Keratinocyte (primary cell): ENCODE results near the gene RAD23B. TPM values are rescaled to one million over a fixed set of nuclear protein-coding genes. Genes with fewer than 3 reads are reported as not detected.

Source experiments
- DNase-seq: peaks from one replicate; pipeline ENCODE4 v3.0.0-alpha.2; 2011; ENCODE audit warnings: low read depth, missing footprints, low spot score
- FAIRE-seq: peaks from 2 replicates; lab custom pipeline; 2011; peaks lifted over from hg19 to GRCh38; lab: Jason Lieb, UNC
- H2AFZ ChIP-seq: 2 replicates; pipeline ENCODE4 v1.6.0; 2012; ENCODE audit warnings: low read length, control low read depth, inconsistent platforms; ENCODE audit not compliant: control insufficient read depth
- H3K27ac ChIP-seq: 2 replicates; pipeline ENCODE4 v1.5.1; 2011; ENCODE audit warnings: low read length; ENCODE audit not compliant: control insufficient read depth, insufficient read depth
- H3K27me3 ChIP-seq: 3 replicates; pipeline ENCODE4 v1.6.0; 2011; ENCODE audit warnings: low read length; ENCODE audit not compliant: control insufficient read depth, insufficient read depth; ENCODE audit errors: extremely low read depth
- H3K36me3 ChIP-seq, 2 experiments: 2 replicates in 1 of 2; 3 replicates in 1 of 2; pipeline ENCODE4 v1.5.1; 2011; ENCODE audit warnings: low read length in 2 of 2, mild to moderate bottlenecking in 1 of 2; ENCODE audit not compliant: control insufficient read depth in 2 of 2, insufficient read depth in 2 of 2; ENCODE audit errors: extremely low read depth in 1 of 2
- H3K4me1 ChIP-seq: 3 replicates; pipeline ENCODE4 v1.5.1; 2011; ENCODE audit warnings: low read length; ENCODE audit not compliant: control insufficient read depth, insufficient read depth; ENCODE audit errors: extremely low read depth
- H3K4me2 ChIP-seq: 3 replicates; pipeline ENCODE4 v1.6.0; 2011; ENCODE audit warnings: low read depth, low read length; ENCODE audit not compliant: control insufficient read depth, insufficient read depth; ENCODE audit errors: extremely low read depth
- H3K4me3 ChIP-seq, 3 experiments: fragments of 200-600 bp in 1 of 3; sonication (generic) in 1 of 3; 2 replicates in 2 of 3; 3 replicates in 1 of 3; pipeline ENCODE4 v1.5.1; 2011 to 2016; ENCODE audit warnings: low read length in 3 of 3, mild to moderate bottlenecking in 3 of 3, control low read depth in 2 of 3, inconsistent platforms in 1 of 3, low read depth in 1 of 3, mixed read lengths in 1 of 3, mixed run types in 1 of 3, moderate library complexity in 1 of 3; ENCODE audit not compliant: control insufficient read depth in 2 of 3, insufficient read depth in 2 of 3; ENCODE audit errors: extremely low read depth in 1 of 3
- H3K79me2 ChIP-seq: 2 replicates; pipeline ENCODE4 v1.6.0; 2012; ENCODE audit warnings: low read length; ENCODE audit not compliant: control insufficient read depth, insufficient read depth
- H3K9ac ChIP-seq: 3 replicates; pipeline ENCODE4 v1.6.0; 2011; ENCODE audit warnings: low read length; ENCODE audit not compliant: control insufficient read depth, insufficient read depth; ENCODE audit errors: extremely low read depth
- H3K9me1 ChIP-seq: 3 replicates; pipeline ENCODE4 v1.6.0; 2011; ENCODE audit warnings: low read length; ENCODE audit not compliant: control insufficient read depth, insufficient read depth; ENCODE audit errors: extremely low read depth
- H3K9me3 ChIP-seq: 2 replicates; pipeline ENCODE4 v1.5.1; 2012; ENCODE audit warnings: low read depth, low read length; ENCODE audit not compliant: control insufficient read depth
- H4K20me1 ChIP-seq: 3 replicates; pipeline ENCODE4 v1.6.0; 2011; ENCODE audit warnings: low read length; ENCODE audit not compliant: control insufficient read depth, insufficient read depth; ENCODE audit errors: extremely low read depth
- EZH2 ChIP-seq: IDR thresholded peaks from one replicate; pipeline ENCODE4 v1.6.1; 2012; ENCODE audit warnings: inconsistent platforms, mild to moderate bottlenecking, low read length, moderate library complexity
- dilution Hi-C: fragments of 300-500 bp; cut with MboI; formaldehyde crosslinking; loops from one replicate; pipeline ENCODE4 v1.7.0; 2020; ENCODE audit warnings: low sequenced_read_pairs; ENCODE audit not compliant: extremely low pct_ligation_motif_present
- polyA plus RNA-seq, 5 experiments: library from polyadenylated mRNA; depleted of rRNA in 3 of 5; stranded (reverse) in 3 of 5; stranded (forward) in 1 of 5; unstranded in 1 of 5; fragments of >200 nt; gene quantifications; 1 replicate in 1 of 5; 2 replicates in 3 of 5; 3 replicates in 1 of 5; pipeline versions ENCODE4 v1.2.1 to v1.2.3, GENCODE V29; 2011 to 2012; ENCODE audit warnings: missing spikeins in 2 of 5, low read depth in 1 of 5, low replicate concordance in 1 of 5
- TF ChIP-seq, protein P1 (sequence below), 3 experiments: IDR thresholded peaks in 1 of 3; conservative IDR thresholded peaks in 1 of 3; optimal IDR thresholded peaks in 1 of 3; 2 replicates in 2 of 3; 3 replicates in 1 of 3; pipeline versions ENCODE3 to v1.5.1; 2011; ENCODE audit warnings: low read length in 3 of 3, mild to moderate bottlenecking in 3 of 3, moderate library complexity in 2 of 3, control low read depth in 1 of 3, inconsistent platforms in 1 of 3; ENCODE audit not compliant: insufficient read depth in 2 of 3; ENCODE audit errors: extremely low read depth in 1 of 3

RAD23B gene
- polyA plus RNA-seq, 1 donor (not counting 4 experiments of a cell fraction or from before 2014, with no cell fraction given) = 168 TPM

GRCh38 chr9:107333363-107333762, 50.3 kb downstream of the RAD23B start:
- Histone ChIP-seq H3K79me2 (peaks cover 5% of the 10 kb centered on the region), H3K4me3 (no peak overlapping the region), H2AFZ (no peak overlapping the region), H3K27ac (no peak overlapping the region), H3K9me3 (no peaks in the 10 kb centered on the region), H3K4me1 (peaks cover 25% of the 10 kb centered on the region), H3K4me2 (no peak overlapping the region), H3K36me3 (peaks cover 22 to 23% of the 10 kb centered on the region in 2 experiments), H3K9ac (no peak overlapping the region), H3K27me3 (no peaks in the 10 kb centered on the region), H4K20me1 (peaks cover 13% of the 10 kb centered on the region), H3K9me1 (peaks cover 8% of the 10 kb centered on the region)
- TF ChIP-seq EZH2 = no peak
- TF ChIP-seq, protein P1, sequence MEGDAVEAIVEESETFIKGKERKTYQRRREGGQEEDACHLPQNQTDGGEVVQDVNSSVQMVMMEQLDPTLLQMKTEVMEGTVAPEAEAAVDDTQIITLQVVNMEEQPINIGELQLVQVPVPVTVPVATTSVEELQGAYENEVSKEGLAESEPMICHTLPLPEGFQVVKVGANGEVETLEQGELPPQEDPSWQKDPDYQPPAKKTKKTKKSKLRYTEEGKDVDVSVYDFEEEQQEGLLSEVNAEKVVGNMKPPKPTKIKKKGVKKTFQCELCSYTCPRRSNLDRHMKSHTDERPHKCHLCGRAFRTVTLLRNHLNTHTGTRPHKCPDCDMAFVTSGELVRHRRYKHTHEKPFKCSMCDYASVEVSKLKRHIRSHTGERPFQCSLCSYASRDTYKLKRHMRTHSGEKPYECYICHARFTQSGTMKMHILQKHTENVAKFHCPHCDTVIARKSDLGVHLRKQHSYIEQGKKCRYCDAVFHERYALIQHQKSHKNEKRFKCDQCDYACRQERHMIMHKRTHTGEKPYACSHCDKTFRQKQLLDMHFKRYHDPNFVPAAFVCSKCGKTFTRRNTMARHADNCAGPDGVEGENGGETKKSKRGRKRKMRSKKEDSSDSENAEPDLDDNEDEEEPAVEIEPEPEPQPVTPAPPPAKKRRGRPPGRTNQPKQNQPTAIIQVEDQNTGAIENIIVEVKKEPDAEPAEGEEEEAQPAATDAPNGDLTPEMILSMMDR (optimal IDR thresholded peaks at IDR 0.05 in 1 of 3, IDR thresholded peaks at IDR 0.05 in 1 of 3, conservative IDR thresholded peaks at IDR 0.05 in 1 of 3; ENCODE audit: extremely low read depth in 1 of 3, insufficient read depth in 2 of 3, low read length in 3 of 3) = no peak
- FAIRE-seq (no peak), DNase-seq (no peak)
- dilution Hi-C loops = no loop called here

DNA sequence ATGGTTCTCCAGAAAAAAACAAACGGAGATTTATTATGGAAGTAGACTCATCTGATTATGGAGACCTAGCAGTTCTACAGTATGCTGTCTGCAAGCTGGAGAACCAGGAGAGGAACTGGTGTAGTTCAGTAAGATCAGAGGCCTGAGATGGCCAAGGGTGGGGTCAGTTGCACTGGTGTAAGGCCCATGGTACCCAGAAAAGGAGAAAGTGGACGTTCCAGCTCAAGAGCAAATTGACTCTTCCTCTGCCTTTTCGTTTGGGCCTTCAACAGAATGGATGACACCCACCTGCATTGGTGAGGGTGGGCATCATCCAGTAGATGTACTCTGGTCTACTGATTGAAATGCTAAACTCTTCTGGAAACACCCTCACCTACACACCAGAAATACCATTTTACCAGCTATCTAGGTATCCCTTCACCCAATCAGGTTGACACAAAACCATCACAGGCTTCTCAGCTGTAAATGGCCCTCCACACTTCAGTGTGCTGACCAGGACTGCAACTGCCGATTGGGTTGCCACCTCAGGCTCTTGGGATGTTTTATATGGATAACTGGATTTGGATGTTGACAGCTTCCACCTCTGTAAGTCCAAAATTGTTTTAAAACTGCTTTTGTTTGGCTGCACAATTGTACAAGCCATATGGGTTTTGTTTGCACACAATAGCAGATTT, 51.2 kb downstream of the RAD23B start:
- TF ChIP-seq, protein P1 (optimal IDR thresholded peaks at IDR 0.05 in 1 of 3, IDR thresholded peaks at IDR 0.05 in 1 of 3, conservative IDR thresholded peaks at IDR 0.05 in 1 of 3; ENCODE audit: extremely low read depth in 1 of 3, insufficient read depth in 2 of 3, low read length in 3 of 3) = no peak
- no peak for TF ChIP-seq EZH2
- no peak for DNase-seq
- Histone ChIP-seq H3K36me3 (peaks cover 22 to 29% of the 10 kb centered on the region in 2 experiments), H3K4me1 (peaks cover 25% of the 10 kb centered on the region), H3K9me1 (peaks cover 8% of the 10 kb centered on the region), H2AFZ (no peak overlapping the region), H3K79me2 (peaks cover 2% of the 10 kb centered on the region), H3K4me2 (no peak overlapping the region), H3K27ac (no peak overlapping the region), H3K9me3 (no peaks in the 10 kb centered on the region), H3K4me3 (no peak overlapping the region), H4K20me1 (peaks cover 10% of the 10 kb centered on the region), H3K27me3 (no peaks in the 10 kb centered on the region), H3K9ac (no peak overlapping the region)
- dilution Hi-C loops = no loop called here
- FAIRE-seq = no peak
